A549 (cell line): ENCODE data around the gene RPS10.

ENCODE experiments used
- TP53 ChIP-seq: fragments of 250-450 bp; sonication (Bioruptor Pico); IDR thresholded peaks from 2 replicates; pipeline ENCODE4 v1.5.0; 2021; ENCODE audit warnings: mild to moderate bottlenecking, moderate library complexity
- ZC3H11A ChIP-seq: fragments of 450-650 bp; IDR thresholded peaks from 2 replicates; pipeline ENCODE4 v1.6.1; 2014; ENCODE audit warnings: antibody characterized with exemption, mild to moderate bottlenecking

DNA sequence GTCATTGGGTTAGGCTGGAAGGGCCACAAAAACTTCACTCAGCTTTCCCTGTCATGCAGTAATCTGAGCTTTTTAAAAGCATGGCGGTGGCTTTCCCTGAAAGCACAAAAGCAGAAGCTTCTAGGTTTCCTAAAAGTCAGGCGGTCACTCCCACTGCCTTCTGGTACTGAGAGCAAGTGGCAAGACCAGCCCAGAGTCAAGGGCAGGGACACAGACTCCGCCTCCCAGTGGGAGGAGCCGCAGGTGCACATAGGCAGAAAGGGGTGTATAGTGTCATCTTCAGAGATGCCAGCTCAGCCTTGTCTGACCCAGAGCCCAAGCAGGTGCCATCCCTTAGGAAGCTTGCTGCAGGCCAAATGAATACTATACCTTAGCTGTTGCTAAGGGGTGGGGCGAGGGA is 22.0 kb upstream of the RPS10 start:
- TF ChIP-seq ZC3H11A (no peak), TP53 (CRISPR knock-in tag) (no peak)
